ENCODE results near the gene STK32B. TPM values are rescaled to one million over a fixed set of nuclear protein-coding genes. Genes with fewer than 3 reads are reported as not detected.

STK32B gene
- total RNA-seq, 2 experiments from 2014 or later: not detected

GRCh38 chr4:5374592-5374991, 323.3 kb downstream of the STK32B start:
- H3K4me1 Mint-ChIP-seq (ENCODE audit: low read depth): no peaks in the 10 kb centered on the region
- DNase-seq (no peak), ATAC-seq (no peak)
- intact Hi-C loops (cut with micrococcal nuclease): no loop called here
- CTCF ChIA-PET: no interaction called here
- no peak overlapping the region for H3K4me3 Mint-ChIP-seq
- POLR2A ChIA-PET: no interaction called here
- no peak overlapping the region for H3K27ac Mint-ChIP-seq
- no peaks in the 10 kb centered on the region for H3K36me3 Mint-ChIP-seq (ENCODE audit: low read depth)
- no peaks in the 10 kb centered on the region for H3K27me3 Mint-ChIP-seq
- H3K9me3 Mint-ChIP-seq: peaks cover 8% of the 10 kb centered on the region
- TF ChIP-seq CTCF (IDR thresholded peaks at IDR 0.05): no peak

- DNase-seq (no peak), ATAC-seq (no peak)
- no peak overlapping the region for H3K27ac Mint-ChIP-seq
- no peak for TF ChIP-seq CTCF (IDR thresholded peaks at IDR 0.05)
- no peaks in the 10 kb centered on the region for H3K27me3 Mint-ChIP-seq
- H3K4me1 Mint-ChIP-seq (ENCODE audit: low read depth): no peaks in the 10 kb centered on the region
- intact Hi-C loops (cut with micrococcal nuclease): no loop called here
- H3K4me3 Mint-ChIP-seq: no peak overlapping the region
- peaks cover 8% of the 10 kb centered on the region for H3K9me3 Mint-ChIP-seq
- POLR2A ChIA-PET: no interaction called here
- no peaks in the 10 kb centered on the region for H3K36me3 Mint-ChIP-seq (ENCODE audit: low read depth)
- CTCF ChIA-PET: no interaction called here
These were observed 323.7 kb downstream of the STK32B start for GRCh38 chr4:5374994-5375393.

GRCh38 chr4:5376015-5376414, 324.7 kb downstream of the STK32B start:
- Mint-ChIP-seq H3K9me3 (peaks cover 8% of the 10 kb centered on the region), H3K36me3 (ENCODE audit: low read depth) (no peaks in the 10 kb centered on the region), H3K27ac (no peak overlapping the region), H3K4me1 (ENCODE audit: low read depth) (no peaks in the 10 kb centered on the region), H3K27me3 (no peaks in the 10 kb centered on the region), H3K4me3 (no peak overlapping the region)
- POLR2A ChIA-PET: no interaction called here
- DNase-seq: no peak
- no peak for TF ChIP-seq CTCF (IDR thresholded peaks at IDR 0.05)
- CTCF ChIA-PET: no interaction called here
- no peak for ATAC-seq
- intact Hi-C loops (cut with micrococcal nuclease): no loop called here

GRCh38 chr4:5378002-5378401, 326.7 kb downstream of the STK32B start:
- no peak for TF ChIP-seq CTCF (IDR thresholded peaks at IDR 0.05)
- H3K36me3 Mint-ChIP-seq (ENCODE audit: low read depth): no peaks in the 10 kb centered on the region
- no peak for ATAC-seq

GRCh38 chr4:5379895-5380294, 328.6 kb downstream of the STK32B start:
- ChIA-PET POLR2A (no interaction called here), CTCF (no interaction called here)
- TF ChIP-seq CTCF (IDR thresholded peaks at IDR 0.05): no peak
- intact Hi-C loops (cut with micrococcal nuclease): no loop called here
- no peaks in the 10 kb centered on the region for H3K27me3 Mint-ChIP-seq
- no peaks in the 10 kb centered on the region for H3K4me1 Mint-ChIP-seq (ENCODE audit: low read depth)
- ATAC-seq: no peak
- no peak overlapping the region for H3K4me3 Mint-ChIP-seq
- H3K36me3 Mint-ChIP-seq (ENCODE audit: low read depth): no peaks in the 10 kb centered on the region
- no peak overlapping the region for H3K27ac Mint-ChIP-seq
- peaks cover 2% of the 10 kb centered on the region for H3K9me3 Mint-ChIP-seq
- DNase-seq: no peak

More at GRCh38 chr4:5378002-5378401, 326.7 kb downstream of the STK32B start:
- Mint-ChIP-seq H3K27me3 (no peaks in the 10 kb centered on the region), H3K9me3 (peaks cover 8% of the 10 kb centered on the region), H3K4me3 (no peak overlapping the region), H3K4me1 (ENCODE audit: low read depth) (no peaks in the 10 kb centered on the region), H3K27ac (no peak overlapping the region)
- ChIA-PET POLR2A (no interaction called here), CTCF (no interaction called here)
- DNase-seq: no peak
- intact Hi-C loops (cut with micrococcal nuclease): no loop called here

All from activated CD8-positive, alpha-beta T cell treated with anti-CD3 and anti-CD28 coated beads for 36 hours (primary cell).